Muscle layer of duodenum (tissue), 2 donors: ENCODE results near the gene VDR.

Experiments
- H3K27ac ChIP-seq: one replicate; pipeline ENCODE4 v1.7.0; 2013; ENCODE audit warnings: mild to moderate bottlenecking, low read length
- H3K27me3 ChIP-seq: one replicate; pipeline ENCODE4 v1.7.0; 2013; ENCODE audit warnings: low read depth, mild to moderate bottlenecking, control low read depth, low read length
- H3K36me3 ChIP-seq, 2 donors: one replicate each; pipeline ENCODE4 v1.7.0; 2013; ENCODE audit warnings: low read length in 2 of 2, control low read depth in 1 of 2, mild to moderate bottlenecking in 1 of 2; ENCODE audit not compliant: insufficient read depth in 2 of 2, control insufficient read depth in 1 of 2
- H3K4me1 ChIP-seq, 2 donors: one replicate each; pipeline ENCODE4 v1.7.0; 2013; ENCODE audit warnings: low read length in 2 of 2, mild to moderate bottlenecking in 2 of 2, control low read depth in 1 of 2, moderate library complexity in 1 of 2; ENCODE audit not compliant: insufficient read depth in 2 of 2, control insufficient read depth in 1 of 2
- H3K4me3 ChIP-seq, 2 donors: one replicate each; pipeline ENCODE4 v1.7.0; 2013; ENCODE audit warnings: low read length in 2 of 2, low read depth in 1 of 2, mild to moderate bottlenecking in 1 of 2
- H3K9me3 ChIP-seq, 2 donors: one replicate each; pipeline ENCODE4 v1.7.0; 2013; ENCODE audit warnings: low read length in 2 of 2, control low read depth in 1 of 2, mild to moderate bottlenecking in 1 of 2; ENCODE audit not compliant: control insufficient read depth in 1 of 2
- donor health status: healthy.

VDR gene

GRCh38 chr12:47864646-47865235 is 40.1 kb downstream of the VDR start:
- no peak overlapping the region for H3K4me3 ChIP-seq
- H3K27me3 ChIP-seq = no peaks in the 10 kb centered on the region
- H3K36me3 ChIP-seq = peaks cover 0 to 12% of the 10 kb centered on the region in 2 donors
- peaks cover 0 to 4% of the 10 kb centered on the region in 2 donors for H3K4me1 ChIP-seq
- no peak overlapping the region for H3K27ac ChIP-seq
- no peaks in the 10 kb centered on the region for H3K9me3 ChIP-seq

GRCh38 chr12:47863985-47864384 is 40.8 kb downstream of the VDR start:
- no peak overlapping the region for H3K27ac ChIP-seq
- peaks cover 0 to 12% of the 10 kb centered on the region in 2 donors for H3K36me3 ChIP-seq

DNA sequence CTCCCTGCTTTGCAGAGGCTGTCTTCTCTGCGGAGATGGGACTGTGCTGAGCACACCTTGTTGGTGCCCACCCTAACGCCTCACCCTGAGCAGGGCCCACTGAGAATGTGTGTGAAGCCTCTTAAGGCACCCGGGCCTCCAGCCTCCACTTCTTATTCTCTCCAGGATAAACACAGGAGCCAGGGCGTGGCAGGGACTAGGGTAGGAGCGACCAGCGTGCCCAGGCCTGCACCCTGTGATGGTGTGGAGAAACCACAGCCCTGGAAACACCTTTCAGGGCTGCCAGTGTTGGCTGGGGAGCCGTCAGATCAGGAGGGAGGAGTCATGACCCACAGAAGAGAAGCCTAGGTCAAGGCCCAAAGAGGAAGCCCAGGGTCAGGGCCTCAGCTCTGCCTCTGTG is 41.3 kb downstream of the VDR start:
- Histone ChIP-seq H3K36me3 (peaks cover 0 to 12% of the 10 kb centered on the region in 2 donors), H3K27me3 (no peaks in the 10 kb centered on the region), H3K4me3 (no peak overlapping the region), H3K4me1 (peaks cover 0 to 4% of the 10 kb centered on the region in 2 donors), H3K27ac (no peak overlapping the region), H3K9me3 (no peaks in the 10 kb centered on the region)

More at GRCh38 chr12:47863985-47864384, 40.8 kb downstream of the VDR start:
- Histone ChIP-seq H3K4me1 (peaks cover 0 to 4% of the 10 kb centered on the region in 2 donors), H3K4me3 (no peak overlapping the region), H3K27me3 (no peaks in the 10 kb centered on the region), H3K9me3 (no peaks in the 10 kb centered on the region)

GRCh38 chr12:47862881-47863280 is 41.9 kb downstream of the VDR start:
- Histone ChIP-seq H3K36me3 (peaks cover 0 to 12% of the 10 kb centered on the region in 2 donors), H3K9me3 (no peaks in the 10 kb centered on the region), H3K27me3 (no peaks in the 10 kb centered on the region), H3K4me1 (peaks cover 0 to 2% of the 10 kb centered on the region in 2 donors), H3K27ac (no peak overlapping the region), H3K4me3 (no peak overlapping the region)

DNA sequence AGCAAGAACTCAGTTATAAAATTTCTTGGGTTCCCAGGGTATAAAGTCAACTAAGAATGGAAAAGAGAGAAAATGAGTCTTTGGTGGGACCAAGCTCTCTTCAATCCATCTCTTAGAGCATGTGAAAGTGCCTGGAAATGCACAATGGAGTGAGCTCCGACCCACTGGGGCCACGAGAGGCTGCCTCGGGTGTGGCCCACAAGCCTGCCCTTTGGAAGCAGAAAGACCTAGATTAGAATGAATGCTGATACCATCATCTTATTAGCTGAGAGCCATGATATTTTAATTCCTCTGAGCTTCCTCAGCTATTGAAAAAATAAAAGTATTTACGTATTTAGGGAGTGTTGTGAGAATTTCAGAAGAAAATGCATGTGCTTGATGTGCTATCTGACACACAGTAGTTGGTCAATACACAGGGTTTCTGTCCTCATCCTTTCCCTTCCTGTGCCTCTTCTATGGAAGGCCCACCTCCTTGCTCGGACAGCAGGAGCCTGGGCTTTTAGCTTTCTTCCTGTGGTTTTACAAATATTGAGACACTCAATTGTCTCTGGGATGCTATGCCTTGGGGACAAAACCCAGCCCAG is 42.5 kb downstream of the VDR start:
- Histone ChIP-seq H3K27me3 (no peaks in the 10 kb centered on the region), H3K27ac (no peak overlapping the region), H3K36me3 (peaks cover 0 to 12% of the 10 kb centered on the region in 2 donors), H3K4me3 (no peak overlapping the region), H3K4me1 (no peaks in the 10 kb centered on the region), H3K9me3 (no peaks in the 10 kb centered on the region)

DNA sequence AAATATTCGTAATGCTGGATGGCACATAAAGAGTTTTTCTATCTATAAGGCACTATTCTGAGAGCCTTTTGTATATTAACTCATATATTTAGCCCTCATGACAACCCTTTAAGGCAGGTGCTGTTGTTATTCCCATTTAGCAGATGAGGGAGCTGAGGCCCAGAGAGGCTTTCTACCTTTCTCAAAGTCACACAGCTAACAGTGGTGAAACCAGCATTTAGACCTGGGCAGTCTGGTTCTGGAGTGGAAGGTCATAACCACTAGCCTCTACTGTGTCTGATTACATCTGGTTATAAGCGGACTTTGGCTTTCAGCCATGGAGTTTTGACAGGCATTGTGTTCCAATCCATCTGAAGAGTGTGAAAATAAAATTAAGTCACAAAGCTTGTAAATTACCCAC is 43.9 kb downstream of the VDR start:
- no peaks in the 10 kb centered on the region for H3K27me3 ChIP-seq
- peaks cover 0 to 12% of the 10 kb centered on the region in 2 donors for H3K36me3 ChIP-seq
- H3K4me3 ChIP-seq = no peak overlapping the region

GRCh38 chr12:47860279-47860841 is 44.4 kb downstream of the VDR start:
- Histone ChIP-seq H3K4me3 (no peak overlapping the region), H3K36me3 (peaks cover 0 to 16% of the 10 kb centered on the region in 2 donors)

More for the DNA sequence above, 43.9 kb downstream of the VDR start:
- Histone ChIP-seq H3K4me1 (no peaks in the 10 kb centered on the region), H3K9me3 (no peaks in the 10 kb centered on the region), H3K27ac (no peak overlapping the region)

GRCh38 chr12:47858511-47859266 is 46.1 kb downstream of the VDR start:
- Histone ChIP-seq H3K4me3 (no peak overlapping the region), H3K27ac (no peak overlapping the region), H3K27me3 (no peaks in the 10 kb centered on the region), H3K4me1 (no peaks in the 10 kb centered on the region), H3K36me3 (peaks cover 0 to 21% of the 10 kb centered on the region in 2 donors), H3K9me3 (no peaks in the 10 kb centered on the region)

More at GRCh38 chr12:47860279-47860841, 44.4 kb downstream of the VDR start:
- Histone ChIP-seq H3K27ac (no peak overlapping the region), H3K27me3 (no peaks in the 10 kb centered on the region), H3K4me1 (no peaks in the 10 kb centered on the region), H3K9me3 (no peaks in the 10 kb centered on the region)

DNA sequence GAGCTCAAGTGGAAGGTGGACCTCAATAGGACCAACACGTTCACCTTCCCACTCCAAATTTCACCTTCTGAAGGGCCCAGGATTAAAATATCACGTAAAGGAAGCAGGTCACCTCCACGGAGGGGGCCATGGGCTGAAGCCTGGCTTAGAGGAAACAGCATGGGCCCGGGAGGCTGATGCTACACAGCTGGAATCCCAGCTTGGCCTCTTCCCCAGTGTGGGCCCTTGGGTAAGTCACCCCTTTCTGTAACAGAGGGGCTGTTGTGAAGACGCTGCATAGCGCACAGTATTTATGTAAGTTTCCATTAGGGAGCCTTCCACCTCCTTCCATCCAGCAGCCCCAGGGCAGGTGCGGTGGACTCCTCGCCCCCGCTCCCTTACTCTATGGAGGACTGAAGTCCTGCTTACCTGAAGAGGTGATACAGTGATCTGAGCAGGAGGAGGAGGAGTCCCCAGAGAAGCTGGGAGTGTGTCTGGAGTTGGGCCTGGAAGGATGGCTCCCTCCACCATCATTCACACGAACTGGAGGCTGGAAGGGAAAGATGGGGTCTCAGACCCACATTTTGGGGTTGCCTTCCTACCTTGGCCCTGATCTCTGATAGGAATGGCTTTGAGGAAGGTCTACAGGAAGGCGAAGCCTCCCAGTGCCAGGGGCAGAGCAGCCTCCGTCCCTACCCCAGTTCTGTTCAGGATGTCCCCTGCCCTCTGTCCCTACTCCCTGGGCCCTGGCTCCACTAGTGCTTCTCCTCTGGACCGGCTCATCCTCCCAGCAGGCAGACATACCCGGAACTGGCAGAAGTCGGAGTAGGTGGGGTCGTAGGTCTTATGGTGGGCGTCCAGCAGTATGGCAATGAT is 47.8 kb downstream of the VDR start:
- Histone ChIP-seq H3K4me1 (no peaks in the 10 kb centered on the region), H3K9me3 (no peaks in the 10 kb centered on the region), H3K4me3 (no peak overlapping the region), H3K36me3 (peaks cover 0 to 21% of the 10 kb centered on the region in 2 donors), H3K27ac (no peak overlapping the region), H3K27me3 (no peaks in the 10 kb centered on the region)

GRCh38 chr12:47856094-47856493 is 48.7 kb downstream of the VDR start:
- Histone ChIP-seq H3K4me3 (no peak overlapping the region), H3K27ac (no peak overlapping the region), H3K4me1 (no peaks in the 10 kb centered on the region), H3K9me3 (no peaks in the 10 kb centered on the region), H3K36me3 (peaks cover 0 to 16% of the 10 kb centered on the region in 2 donors), H3K27me3 (no peaks in the 10 kb centered on the region)
